Loucy (cell line): Measurements from ENCODE around the gene LUZP4.

ENCODE experiments used
- H2AFZ ChIP-seq: fragments of 200-600 bp; sonication (generic); 2 replicates; pipeline ENCODE4 v1.6.0; 2016; ENCODE audit warnings: antibody characterized with exemption, mild to moderate bottlenecking, low read length, moderate library complexity
- H3F3A ChIP-seq: fragments of 200-600 bp; 2 replicates; pipeline ENCODE4 v1.6.0; 2016; ENCODE audit warnings: antibody characterized with exemption, low read depth, mild to moderate bottlenecking
- H3K27me3 ChIP-seq: fragments of 200-600 bp; sonication (generic); 2 replicates; pipeline ENCODE4 v1.6.1; 2014; ENCODE audit warnings: low read length, mild to moderate bottlenecking; ENCODE audit not compliant: insufficient read depth, poor library complexity, severe bottlenecking
- H3K36me3 ChIP-seq: fragments of 200-600 bp; sonication (generic); 2 replicates; pipeline ENCODE4 v1.6.1; 2016; ENCODE audit warnings: low read length; ENCODE audit not compliant: insufficient read depth
- H3K4me1 ChIP-seq: fragments of 200-600 bp; sonication (generic); 2 replicates; pipeline ENCODE4 v1.5.1; 2014; ENCODE audit warnings: low read length, mild to moderate bottlenecking; ENCODE audit not compliant: insufficient read depth, poor library complexity, severe bottlenecking
- H3K4me2 ChIP-seq: fragments of 200-600 bp; sonication (generic); 2 replicates; pipeline ENCODE4 v1.6.0; 2014; ENCODE audit warnings: antibody characterized with exemption, low read length, low read depth, mild to moderate bottlenecking; ENCODE audit not compliant: poor library complexity, severe bottlenecking
- H3K4me3 ChIP-seq: fragments of 200-600 bp; sonication (generic); 2 replicates; pipeline ENCODE4 v1.5.1; 2014; ENCODE audit warnings: low read length, mild to moderate bottlenecking, mixed read lengths; ENCODE audit not compliant: poor library complexity, severe bottlenecking
- H3K79me2 ChIP-seq: fragments of 200-600 bp; sonication (generic); 2 replicates; pipeline ENCODE4 v1.6.1; 2014; ENCODE audit warnings: low read length; ENCODE audit not compliant: insufficient read depth
- H3K9ac ChIP-seq: fragments of 200-600 bp; sonication (generic); 2 replicates; pipeline ENCODE4 v1.6.0; 2014; ENCODE audit warnings: mild to moderate bottlenecking, low read depth, low read length, moderate library complexity; ENCODE audit not compliant: poor library complexity, severe bottlenecking
- H3K9me2 ChIP-seq: fragments of 200-600 bp; sonication (generic); replicated peaks from 2 replicates; pipeline ENCODE4 v1.6.1; 2016; ENCODE audit warnings: low read depth, low read length, mixed read lengths
- H3K9me3 ChIP-seq: fragments of 200-600 bp; sonication (generic); 2 replicates; pipeline ENCODE4 v1.6.1; 2014; ENCODE audit warnings: mild to moderate bottlenecking, antibody characterized with exemption, low read length, low read depth; ENCODE audit not compliant: insufficient read depth
- H4K20me1 ChIP-seq: fragments of 200-600 bp; sonication (generic); 2 replicates; pipeline ENCODE4 v1.6.0; 2014; ENCODE audit warnings: antibody characterized with exemption, low read length, mild to moderate bottlenecking; ENCODE audit not compliant: insufficient read depth, poor library complexity, severe bottlenecking
- CTCF ChIP-seq: fragments of 200-600 bp; sonication (generic); conservative IDR thresholded peaks from 2 replicates; pipeline ENCODE4 v1.5.1; 2014; ENCODE audit warnings: mild to moderate bottlenecking, antibody characterized with exemption, low read length
- EZH2phosphoT487 ChIP-seq: fragments of 200-600 bp; IDR thresholded peaks from 2 replicates; pipeline ENCODE4 v1.6.1; 2018; ENCODE audit warnings: antibody characterized with exemption, mild to moderate bottlenecking, moderate library complexity, borderline replicate concordance

Gene LUZP4

GRCh38 chrX:115289465-115289864, at the start of gene LUZP4:
Gene LUZP4, plus strand, starts transcription at chrX:115289715. Its CDS starts 45 bp downstream, at chrX:115289760.
- Histone ChIP-seq H3K79me2 (no peaks in the 10 kb centered on the region), H3K4me1 (no peaks in the 10 kb centered on the region), H2AFZ (no peak within 1 kb of the TSS), H3K4me2 (no peak within 1 kb of the TSS), H3K4me3 (no peak within 1 kb of the TSS), H3K9ac (no peak within 1 kb of the TSS), H3K9me3 (no peaks in the 10 kb centered on the region), H3F3A (no peaks in the 10 kb centered on the region), H3K9me2 (no peaks in the 10 kb centered on the region), H4K20me1 (no peaks in the 10 kb centered on the region), H3K27me3 (no peaks in the 10 kb centered on the region), H3K36me3 (no peaks in the 10 kb centered on the region)
- TF ChIP-seq EZH2phosphoT487 (no peak), CTCF (no peak)

GRCh38 chrX:115251458-115252233, 37.9 kb upstream of the LUZP4 start:
- Histone ChIP-seq H3K27me3 (no peaks in the 10 kb centered on the region), H3K9me3 (no peaks in the 10 kb centered on the region), H3K36me3 (no peaks in the 10 kb centered on the region), H3K9ac (no peak overlapping the region), H3K9me2 (no peaks in the 10 kb centered on the region), H2AFZ (no peak overlapping the region), H3F3A (no peaks in the 10 kb centered on the region), H4K20me1 (no peaks in the 10 kb centered on the region), H3K79me2 (no peaks in the 10 kb centered on the region), H3K4me1 (no peaks in the 10 kb centered on the region), H3K4me2 (no peak overlapping the region), H3K4me3 (no peak overlapping the region)
- TF ChIP-seq CTCF: no peak
- no peak for TF ChIP-seq EZH2phosphoT487

GRCh38 chrX:115255003-115255402, 34.5 kb upstream of the LUZP4 start:
- Histone ChIP-seq H2AFZ (no peak overlapping the region), H3K4me3 (no peak overlapping the region), H3K9me2 (no peaks in the 10 kb centered on the region), H4K20me1 (no peaks in the 10 kb centered on the region), H3K9me3 (no peaks in the 10 kb centered on the region), H3K27me3 (no peaks in the 10 kb centered on the region), H3K4me2 (no peak overlapping the region), H3K4me1 (no peaks in the 10 kb centered on the region), H3K79me2 (no peaks in the 10 kb centered on the region), H3K36me3 (no peaks in the 10 kb centered on the region), H3F3A (no peaks in the 10 kb centered on the region), H3K9ac (no peak overlapping the region)
- TF ChIP-seq CTCF (no peak), EZH2phosphoT487 (no peak)
